Measurements from ENCODE around the gene MAOA. TPM values are rescaled to one million over a fixed set of nuclear protein-coding genes. Genes with fewer than 3 reads are reported as not detected.

The MAOA gene
- total RNA-seq, 1 donor from 2014 or later: 74.2 TPM

DNA sequence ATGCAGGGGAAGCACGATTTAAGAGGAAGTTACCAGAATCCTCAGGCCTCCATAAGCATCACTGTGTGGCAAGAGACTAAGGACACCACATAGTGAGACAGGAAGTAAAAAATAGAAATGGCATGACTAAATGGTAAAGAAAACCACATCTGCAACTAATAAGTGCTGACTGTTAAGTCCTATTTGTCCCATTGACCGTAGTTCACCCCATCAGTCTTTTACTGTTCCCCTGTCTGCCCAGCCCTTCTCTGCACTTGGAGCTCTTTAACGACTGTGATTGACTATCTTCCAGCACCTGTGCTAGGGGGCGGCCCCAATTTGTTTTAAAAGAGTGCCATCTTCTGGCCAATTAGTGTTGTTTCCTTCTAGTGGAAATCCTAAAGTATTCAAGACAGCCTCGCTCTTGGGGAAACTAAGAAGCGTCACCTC lies 94.2 kb downstream of the MAOA start:
- no peak for DNase-seq (ENCODE audit: low read depth, low spot score)

DNA sequence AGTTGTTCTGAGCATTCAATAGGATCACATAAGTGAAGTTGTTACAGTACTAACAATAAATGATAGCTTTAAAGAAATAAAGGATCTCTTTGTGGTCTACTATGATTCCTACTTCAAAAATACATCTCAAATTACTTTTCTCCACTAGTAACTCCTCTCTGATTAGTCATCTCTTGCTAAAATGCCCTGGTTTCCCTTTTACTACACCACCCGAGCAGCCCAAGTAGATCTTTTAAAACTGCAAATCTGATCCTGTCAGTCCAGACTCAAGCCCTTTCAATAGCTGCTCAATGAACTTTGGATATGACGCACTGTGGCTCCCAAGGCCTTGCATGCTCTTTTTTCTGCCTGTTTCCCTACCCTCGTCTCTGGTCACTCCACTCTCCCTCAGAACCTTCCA lies 97.5 kb downstream of the MAOA start:
- no peak for DNase-seq (ENCODE audit: low read depth, low spot score)

DNA sequence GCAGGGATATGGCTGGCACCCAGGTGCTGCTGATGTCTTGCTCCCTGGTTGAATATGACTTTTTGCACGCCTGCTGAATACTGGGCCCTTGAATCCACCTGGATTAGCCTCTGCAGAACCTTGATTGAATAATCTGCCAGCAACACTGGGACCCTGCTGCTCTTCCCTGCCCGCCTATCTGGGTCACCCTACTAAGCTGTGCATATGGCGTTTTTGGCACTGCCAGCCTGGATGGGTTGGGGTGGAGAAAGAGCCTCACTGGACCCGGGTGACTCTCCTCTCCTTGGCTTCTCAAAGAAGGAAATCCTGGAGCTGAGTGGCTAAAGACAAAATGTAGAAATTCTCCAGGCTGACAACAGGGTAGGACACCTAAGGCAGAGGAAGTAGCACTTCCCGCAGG lies 100.0 kb downstream of the MAOA start:
- no peak for DNase-seq (ENCODE audit: low read depth, low spot score)

DNA sequence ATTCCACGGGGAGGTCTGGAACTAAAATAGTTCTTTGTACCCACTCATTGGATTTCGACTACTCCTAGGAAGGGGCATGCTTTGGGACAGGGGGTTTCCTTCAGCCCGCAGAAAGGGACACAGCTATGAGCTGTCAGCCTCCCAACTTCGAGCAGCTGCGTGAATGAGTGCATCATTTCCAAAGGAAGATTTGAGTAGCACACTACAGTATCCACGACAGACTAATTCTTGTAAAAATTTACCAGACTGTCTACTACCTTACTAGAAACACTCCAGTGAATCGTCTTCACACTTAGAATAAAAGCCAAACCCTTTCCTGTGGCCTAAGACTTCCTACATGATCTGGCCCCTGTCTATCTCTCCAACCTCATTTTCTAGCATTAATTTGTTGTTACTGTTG lies 101.9 kb downstream of the MAOA start:
- no peak for DNase-seq (ENCODE audit: low read depth, low spot score)

DNA sequence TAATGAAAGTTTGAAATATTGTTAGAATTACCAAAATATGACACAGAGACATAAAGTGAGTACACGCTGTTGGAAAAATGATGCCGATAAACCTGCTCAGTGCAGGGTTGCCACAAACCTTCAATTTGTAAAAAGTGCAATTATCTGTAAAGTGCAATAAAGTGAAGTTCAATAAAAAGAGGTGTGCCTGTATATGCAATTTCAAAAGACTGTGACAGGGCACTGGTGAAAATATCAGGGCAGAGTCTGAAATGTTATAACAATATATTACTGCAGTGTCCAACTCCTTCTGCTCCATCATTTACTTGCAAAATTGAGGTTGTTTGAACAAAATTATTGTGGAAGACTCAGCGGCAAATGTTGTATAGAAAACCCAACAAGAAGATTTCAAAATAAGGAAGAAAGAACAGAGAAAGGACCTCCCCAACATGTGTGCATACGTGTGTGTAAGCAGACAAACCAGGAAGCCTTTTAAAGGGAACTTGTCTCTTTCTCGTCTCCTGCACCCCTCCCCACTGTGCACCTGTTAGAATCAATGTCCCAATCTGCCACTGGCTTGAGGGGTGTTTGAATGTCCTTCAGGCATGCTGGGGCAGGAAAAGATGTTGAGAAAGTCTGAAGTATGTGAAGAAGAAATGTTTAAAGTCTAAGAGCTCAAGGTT lies 130.0 kb downstream of the MAOA start:
- DNase-seq (ENCODE audit: low read depth, low spot score): no peak

Other genes with a start within 250 kb of the MAOA start
- gene MAOB, start 226.2 kb downstream of the MAOA start, total RNA-seq: not detected in 2 replicates

Measured in pulmonary artery endothelial cell (primary cell).